Measurements from ENCODE around the gene TRABD.

The TRABD gene

GRCh38 chr22:50184902-50185374 is 775 bp upstream of the TRABD start:
- peak; percentile 60 for DNase-seq (ENCODE audit: insufficient read length)
- no peak for TF ChIP-seq TAF1 (IDR thresholded peaks at IDR 0.05; ENCODE audit: borderline replicate concordance, low read depth, low read length)
- no peak for TF ChIP-seq POLR2AphosphoS5 (IDR thresholded peaks at IDR 0.05; ENCODE audit: low read depth, low read length)
- peak; percentile 83 for FAIRE-seq

- no peak for DNase-seq (ENCODE audit: insufficient read length)
- FAIRE-seq, result peak; percentile 36
- TF ChIP-seq POLR2A (IDR thresholded peaks at IDR 0.05; ENCODE audit: low read depth, low read length) (no peak; the same call in 1 of the 2 replicates), POLR2AphosphoS5 (IDR thresholded peaks at IDR 0.05; ENCODE audit: low read depth, low read length) (no peak), TAF1 (IDR thresholded peaks at IDR 0.05; ENCODE audit: borderline replicate concordance, low read depth, low read length) (no peak)
Observed at GRCh38 chr22:50186181-50186714, 535 bp downstream of the TRABD start.

- FAIRE-seq (peak; percentile 67), DNase-seq (ENCODE audit: insufficient read length) (no peak)
- TF ChIP-seq TAF1 (IDR thresholded peaks at IDR 0.05; ENCODE audit: borderline replicate concordance, low read depth, low read length) (no peak), POLR2AphosphoS5 (IDR thresholded peaks at IDR 0.05; ENCODE audit: low read depth, low read length) (no peak), POLR2A (IDR thresholded peaks at IDR 0.05; ENCODE audit: low read depth, low read length) (no peak)
Observed at GRCh38 chr22:50186761-50187523, 1.2 kb downstream of the TRABD start.

- TF ChIP-seq TAF1 (IDR thresholded peaks at IDR 0.05; ENCODE audit: borderline replicate concordance, low read depth, low read length) (no peak), POLR2AphosphoS5 (IDR thresholded peaks at IDR 0.05; ENCODE audit: low read depth, low read length) (0 out of 2 replicates have a peak, but pooled peaks have one; percentile 27)
- FAIRE-seq (no peak), DNase-seq (ENCODE audit: insufficient read length) (no peak)
Observed at GRCh38 chr22:50188356-50188755, 2.6 kb downstream of the TRABD start.

GRCh38 chr22:50189184-50189848 is 3.6 kb downstream of the TRABD start:
- peak; percentile 68 for FAIRE-seq
- DNase-seq (ENCODE audit: insufficient read length), result no peak
- no peak for TF ChIP-seq POLR2A (IDR thresholded peaks at IDR 0.05; ENCODE audit: low read depth, low read length)
- TF ChIP-seq POLR2AphosphoS5 (IDR thresholded peaks at IDR 0.05; ENCODE audit: low read depth, low read length), result no peak
- no peak for TF ChIP-seq TAF1 (IDR thresholded peaks at IDR 0.05; ENCODE audit: borderline replicate concordance, low read depth, low read length)

- TF ChIP-seq TAF1 (IDR thresholded peaks at IDR 0.05; ENCODE audit: borderline replicate concordance, low read depth, low read length), result no peak
- TF ChIP-seq POLR2AphosphoS5 (IDR thresholded peaks at IDR 0.05; ENCODE audit: low read depth, low read length), result no peak
- TF ChIP-seq POLR2A (IDR thresholded peaks at IDR 0.05; ENCODE audit: low read depth, low read length), result no peak
- DNase-seq (ENCODE audit: insufficient read length) (no peak), FAIRE-seq (no peak)
Observed at GRCh38 chr22:50189849-50190181, 4.1 kb downstream of the TRABD start.

- FAIRE-seq (peak; percentile 98), DNase-seq (ENCODE audit: insufficient read length) (peak; percentile 81)
- TF ChIP-seq POLR2AphosphoS5 (IDR thresholded peaks at IDR 0.05; ENCODE audit: low read depth, low read length) (peak; percentile 88), POLR2A (IDR thresholded peaks at IDR 0.05; ENCODE audit: low read depth, low read length) (peak; percentile 78; the same call in 1 of the 2 replicates), TAF1 (IDR thresholded peaks at IDR 0.05; ENCODE audit: borderline replicate concordance, low read depth, low read length) (peak; percentile 82)
Observed at GRCh38 chr22:50190182-50190940, 4.6 kb downstream of the TRABD start.

- FAIRE-seq (no peak), DNase-seq (ENCODE audit: insufficient read length) (peak; percentile 64)
- no peak; the same call in 1 of the 2 replicates for TF ChIP-seq POLR2AphosphoS5 (IDR thresholded peaks at IDR 0.05; ENCODE audit: low read depth, low read length)
- TF ChIP-seq POLR2A (IDR thresholded peaks at IDR 0.05; ENCODE audit: low read depth, low read length), result peak; percentile 81
Observed at GRCh38 chr22:50190941-50191741, 5.4 kb downstream of the TRABD start.

GRCh38 chr22:50192436-50193204 is 6.9 kb downstream of the TRABD start:
- DNase-seq (ENCODE audit: insufficient read length) (no peak), FAIRE-seq (peak; percentile 94)
- TF ChIP-seq POLR2AphosphoS5 (IDR thresholded peaks at IDR 0.05; ENCODE audit: low read depth, low read length), result no peak
- TF ChIP-seq POLR2A (IDR thresholded peaks at IDR 0.05; ENCODE audit: low read depth, low read length), result peak; percentile 44; the same call in 1 of the 2 replicates

- FAIRE-seq (no peak), DNase-seq (ENCODE audit: insufficient read length) (no peak)
- TF ChIP-seq POLR2AphosphoS5 (IDR thresholded peaks at IDR 0.05; ENCODE audit: low read depth, low read length) (no peak), TAF1 (IDR thresholded peaks at IDR 0.05; ENCODE audit: borderline replicate concordance, low read depth, low read length) (no peak), POLR2A (IDR thresholded peaks at IDR 0.05; ENCODE audit: low read depth, low read length) (no peak)
Observed at GRCh38 chr22:50193621-50194020, 7.9 kb downstream of the TRABD start.
